Right lobe of liver (tissue), 4 donors: ENCODE measurements around the gene ARMC12.
"Not testable (repeated sequence)": the region's sequence is repeated elsewhere in the genome, so short reads cannot be mapped to it uniquely, and the experiment has no call there.

Source experiments
- POLR2A ChIP-seq: fragments of 450-650 bp; IDR thresholded peaks from one replicate; pipeline ENCODE4 v1.6.1; 2017; ENCODE audit warnings: antibody characterized with exemption, mild to moderate bottlenecking
- TF ChIP-seq, protein P1 (sequence below), 4 donors: fragments of 200-600 bp in 3 of 4; fragments of 450-650 bp in 1 of 4; IDR thresholded peaks; one replicate each; pipeline versions ENCODE4 v1.5.1 to v1.8.0; 2016 to 2022; ENCODE audit warnings: antibody characterized with exemption in 4 of 4, mild to moderate bottlenecking in 2 of 4
- donor health status: DM: no; HTN: no; CAD: no.
- donor health status: DM: no; HTN: no; CAD: no.
- donor health status: DM: no; HTN: yes; CAD: no.

DNA sequence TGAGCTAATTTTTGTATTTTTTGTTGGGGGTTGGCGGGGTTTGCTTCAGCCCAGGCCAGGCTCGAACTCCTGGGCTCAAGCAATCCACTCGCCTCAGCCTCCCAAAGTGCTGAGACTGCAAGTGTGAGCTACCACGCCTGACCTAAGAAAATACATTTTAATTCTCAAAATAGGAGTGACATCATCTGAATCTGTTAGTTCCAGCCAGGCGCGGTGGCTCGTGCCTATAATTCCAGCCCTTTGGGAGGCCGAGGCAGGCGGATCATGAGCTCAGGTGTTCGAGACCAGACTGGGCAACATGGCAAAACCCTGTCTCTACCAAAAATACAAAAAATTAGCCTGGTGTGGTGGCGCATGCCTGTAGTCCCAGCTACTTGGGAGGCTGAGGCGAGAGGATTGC lies 2.5 kb upstream of the ARMC12 start:
- TF ChIP-seq, protein P1, sequence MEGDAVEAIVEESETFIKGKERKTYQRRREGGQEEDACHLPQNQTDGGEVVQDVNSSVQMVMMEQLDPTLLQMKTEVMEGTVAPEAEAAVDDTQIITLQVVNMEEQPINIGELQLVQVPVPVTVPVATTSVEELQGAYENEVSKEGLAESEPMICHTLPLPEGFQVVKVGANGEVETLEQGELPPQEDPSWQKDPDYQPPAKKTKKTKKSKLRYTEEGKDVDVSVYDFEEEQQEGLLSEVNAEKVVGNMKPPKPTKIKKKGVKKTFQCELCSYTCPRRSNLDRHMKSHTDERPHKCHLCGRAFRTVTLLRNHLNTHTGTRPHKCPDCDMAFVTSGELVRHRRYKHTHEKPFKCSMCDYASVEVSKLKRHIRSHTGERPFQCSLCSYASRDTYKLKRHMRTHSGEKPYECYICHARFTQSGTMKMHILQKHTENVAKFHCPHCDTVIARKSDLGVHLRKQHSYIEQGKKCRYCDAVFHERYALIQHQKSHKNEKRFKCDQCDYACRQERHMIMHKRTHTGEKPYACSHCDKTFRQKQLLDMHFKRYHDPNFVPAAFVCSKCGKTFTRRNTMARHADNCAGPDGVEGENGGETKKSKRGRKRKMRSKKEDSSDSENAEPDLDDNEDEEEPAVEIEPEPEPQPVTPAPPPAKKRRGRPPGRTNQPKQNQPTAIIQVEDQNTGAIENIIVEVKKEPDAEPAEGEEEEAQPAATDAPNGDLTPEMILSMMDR (IDR thresholded peaks at IDR 0.05): not testable (repeated sequence)
- TF ChIP-seq POLR2A: not testable (repeated sequence)
